HepG2 (cell line): ENCODE results near the gene ZKSCAN2. TPM values are rescaled to one million over a fixed set of nuclear protein-coding genes. Genes with fewer than 3 reads are reported as not detected.

ENCODE experiments used
- ATAC-seq: fragments of 200-7000 bp; cut with Tn5 transposase; 3 replicates; pipeline ENCODE4 v1.9.1; 2020; ENCODE audit warnings: mild to moderate bottlenecking, moderate library complexity
- BruUV-seq: library from RNA; stranded (reverse); fragments of 400-500 nt; replicated peaks from 2 replicates; lab custom pipeline; 2021; lab: Mats Ljungman, UMichigan
- CTCF ChIA-PET: fragments of 300-600 bp; formaldehyde crosslinking; extraction: SDS; loops from one replicate; lab custom pipeline; 2021; ENCODE audit warnings: low total read pairs, inconsistent platforms, low intra/inter-chr PET ratio; lab: Yijun Ruan, JAX
- POLR2A ChIA-PET: fragments of 350-600 bp; sonication (Branson Sonifier 250); formaldehyde crosslinking; loops from one replicate; lab custom pipeline; 2020; ENCODE audit warnings: antibody characterized with exemption, inconsistent platforms; lab: Yijun Ruan, JAX
- DNase-seq: peaks from one replicate; pipeline ENCODE4 v3.0.0-alpha.2; 2015; ENCODE audit warnings: low spot score
- FAIRE-seq: peaks from 3 replicates; lab custom pipeline; 2011; peaks lifted over from hg19 to GRCh38; lab: Jason Lieb, UNC
- H2AFZ ChIP-seq: one replicate; pipeline ENCODE4 v1.6.1; 2011; ENCODE audit warnings: low read length, inconsistent platforms
- H3K27ac ChIP-seq: fragments of 300-600 bp; 3 replicates; pipeline ENCODE4 v1.8.0; 2011; ENCODE audit warnings: mixed run types, mild to moderate bottlenecking, mixed read lengths, low read length, inconsistent platforms; ENCODE audit not compliant: insufficient read depth; ENCODE audit errors: extremely low read length
- H3K27me3 ChIP-seq, 2 experiments: fragments of 200-600 bp in 1 of 2; 2 replicates in 1 of 2; 3 replicates in 1 of 2; pipeline versions ENCODE4 v1.6.0 to v1.8.0; 2011; ENCODE audit warnings: low read length in 2 of 2, mild to moderate bottlenecking in 2 of 2, moderate library complexity in 2 of 2, inconsistent platforms in 1 of 2; ENCODE audit not compliant: insufficient read depth in 2 of 2, control insufficient read depth in 1 of 2
- H3K36me3 ChIP-seq, 2 experiments: fragments of 200-600 bp in 1 of 2; replicated peaks in 1 of 2; 2 replicates in 1 of 2; 3 replicates in 1 of 2; pipeline versions ENCODE4 v1.5.1 to v1.8.0; 2011; ENCODE audit warnings: low read length in 2 of 2, inconsistent platforms in 1 of 2; ENCODE audit not compliant: insufficient read depth in 2 of 2, control insufficient read depth in 1 of 2
- H3K4me1 ChIP-seq: 2 replicates; pipeline ENCODE4 v1.5.1; 2012; ENCODE audit warnings: low read length, inconsistent platforms; ENCODE audit not compliant: insufficient read depth
- H3K4me2 ChIP-seq: 2 replicates; pipeline ENCODE4 v1.6.0; 2011; ENCODE audit warnings: low read depth, low read length, inconsistent platforms
- H3K4me3 ChIP-seq, 3 experiments: fragments of 200-600 bp in 1 of 3; sonication (generic), shearing (Covaris generic) in 1 of 3; replicated peaks in 1 of 3; 2 replicates each; pipeline ENCODE4 v1.5.1; 2011 to 2016; ENCODE audit warnings: low read length in 3 of 3, inconsistent platforms in 2 of 3, low read depth in 2 of 3, mild to moderate bottlenecking in 2 of 3, control low read depth in 1 of 3, mixed read lengths in 1 of 3; ENCODE audit not compliant: insufficient read depth in 1 of 3
- H3K79me2 ChIP-seq: one replicate; pipeline ENCODE4 v1.6.1; 2011; ENCODE audit warnings: low read length, inconsistent platforms; ENCODE audit not compliant: insufficient read depth
- H3K9ac ChIP-seq: 2 replicates; pipeline ENCODE4 v1.6.0; 2011; ENCODE audit warnings: mild to moderate bottlenecking, low read depth, low read length, inconsistent platforms; ENCODE audit not compliant: insufficient read depth
- H3K9me3 ChIP-seq: 2 replicates; pipeline ENCODE4 v1.5.1; 2012; ENCODE audit warnings: mild to moderate bottlenecking, low read length
- H4K20me1 ChIP-seq: 2 replicates; pipeline ENCODE4 v1.6.0; 2011; ENCODE audit warnings: inconsistent platforms, mild to moderate bottlenecking, low read length, moderate library complexity; ENCODE audit not compliant: insufficient read depth
- HOXA7 ChIP-seq: sonication (generic); formaldehyde crosslinking; IDR thresholded peaks from 2 replicates; pipeline ENCODE4 v1.8.1; 2022; ENCODE audit warnings: mild to moderate bottlenecking, missing genetic modification reagents, moderate library complexity
- KMT2B ChIP-seq: IDR thresholded peaks from 2 replicates; pipeline ENCODE4 v1.6.1; 2016; ENCODE audit warnings: missing genetic modification reagents, missing compliant biosample characterization
- ONECUT2 ChIP-seq: sonication (generic); formaldehyde crosslinking; IDR thresholded peaks from 2 replicates; pipeline ENCODE4 v1.4.0; 2020; ENCODE audit warnings: missing genetic modification reagents
- SALL1 ChIP-seq: sonication (generic); formaldehyde crosslinking; IDR thresholded peaks from 2 replicates; pipeline ENCODE4 v1.8.0; 2022; ENCODE audit warnings: mild to moderate bottlenecking, missing genetic modification reagents
- ZNF136 ChIP-seq: sonication (generic); formaldehyde crosslinking; IDR thresholded peaks from 2 replicates; pipeline ENCODE4 v1.8.1; 2022; ENCODE audit warnings: low read depth, mild to moderate bottlenecking, moderate library complexity, missing genetic modification reagents
- ZNF432 ChIP-seq: sonication (generic); formaldehyde crosslinking; IDR thresholded peaks from 2 replicates; pipeline ENCODE4 v1.5.0; 2020; ENCODE audit warnings: missing genetic modification reagents, mild to moderate bottlenecking, borderline replicate concordance
- ZNF503 ChIP-seq: sonication (generic); formaldehyde crosslinking; IDR thresholded peaks from 2 replicates; pipeline ENCODE4 v1.4.0; 2020; ENCODE audit warnings: missing genetic modification reagents
- ZNF644 ChIP-seq: IDR thresholded peaks from 2 replicates; pipeline ENCODE4 v1.6.1; 2016; ENCODE audit warnings: low read depth
- ZSCAN12 ChIP-seq: sonication (generic); formaldehyde crosslinking; IDR thresholded peaks from 2 replicates; pipeline ENCODE4 v1.9.0; 2021; ENCODE audit warnings: mild to moderate bottlenecking, missing genetic modification reagents
- ZUFSP ChIP-seq: sonication (generic); formaldehyde crosslinking; IDR thresholded peaks from 2 replicates; pipeline ENCODE4 v1.9.0; 2021; ENCODE audit warnings: missing genetic modification reagents, mild to moderate bottlenecking, borderline replicate concordance
- WGBS: methylation state at CpG from one replicate; pipeline ENCODE4 v1.1.6; 2017; ENCODE audit warnings: low lambda C conversion rate; 5-methylcytosine and 5-hydroxymethylcytosine counted together
- in situ Hi-C: cut with HindIII; loops from 2 replicates; pipeline ENCODE4 v1.10.0; 2017; ENCODE audit warnings: low pct_unique_long_range_greater_than_20kb; ENCODE audit not compliant: extremely low pct_ligation_motif_present
- intact Hi-C: fragments of 100-400 bp; cut with micrococcal nuclease; formaldehyde crosslinking; loops from one replicate; pipeline ENCODE4 v1.10.0; 2022; ENCODE audit not compliant: unreplicated experiment
- polyA plus RNA-seq, 8 experiments: library from polyadenylated mRNA; depleted of rRNA in 3 of 8; stranded (reverse) in 7 of 8; unstranded in 1 of 8; fragments of >200 nt; fragmentation: Illumina TruSeq in 4 of 8; extraction: Trizol in 4 of 8; gene quantifications; 2 replicates each; pipeline versions ENCODE4 v1.2.1 to v1.2.3, GENCODE V29; 2011 to 2016; ENCODE audit warnings: low read depth in 4 of 8, missing spikeins in 1 of 8, mixed read lengths in 1 of 8; ENCODE audit not compliant: insufficient read depth in 1 of 8
- total RNA-seq, 5 experiments: library from RNA; depleted of rRNA; stranded (reverse); fragments of >200 nt; fragmentation: Illumina TruSeq; extraction: Trizol; gene quantifications; 2 replicates each; pipeline ENCODE4 v1.2.3, GENCODE V29; 2016; ENCODE audit warnings: low read depth in 1 of 5

Gene ZKSCAN2
- total and polyA plus RNA-seq, 2 of the 13 experiments (the other 11 are each of a cell fraction or from before 2014, with no cell fraction given), result 4.2 to 11.1 TPM

- TF ChIP-seq ZNF503, result no peak
- TF ChIP-seq ZUFSP (CRISPR knock-in tag), result no peak
- TF ChIP-seq ZNF644, result no peak
- no peak for TF ChIP-seq ONECUT2
- TF ChIP-seq ZNF432, result no peak
- no peak for TF ChIP-seq KMT2B
- no peak for TF ChIP-seq ZNF136 (CRISPR knock-in tag)
- no peak for TF ChIP-seq HOXA7 (CRISPR knock-in tag)
These were observed 59.6 kb downstream of the ZKSCAN2 start (continued) for GRCh38 chr16:25198021-25198420.

GRCh38 chr16:25194273-25194878, 63.3 kb downstream of the ZKSCAN2 start:
- FAIRE-seq, result no peak
- WGBS, result 83% methylated on average over 7 of the region's 7 CpGs
- no peaks in the 10 kb centered on the region for H3K79me2 ChIP-seq
- BruUV-seq, result no TSS peak
- no peaks in the 10 kb centered on the region for H4K20me1 ChIP-seq
- in situ Hi-C loops, result no loop called here
- ChIA-PET CTCF (no interaction called here), POLR2A (interaction anchor here (1.0 kb wide), 1 partner anchor 18 kb away, joined by 3 read pairs; no protein-coding TSS in a partner anchor)
- TF ChIP-seq SALL1 (CRISPR knock-in tag) (no peak), ZSCAN12 (CRISPR knock-in tag) (no peak)
- peaks cover 6% of the 10 kb centered on the region for H3K4me1 ChIP-seq
- DNase-seq, result no peak
- H2AFZ ChIP-seq, result no peak overlapping the region
- no peak overlapping the region for H3K4me3 ChIP-seq
- H3K27me3 ChIP-seq, result no peaks in the 10 kb centered on the region
- H3K4me2 ChIP-seq, result no peak overlapping the region
- ATAC-seq, result no peak
- no peaks in the 10 kb centered on the region for H3K36me3 ChIP-seq
- H3K9ac ChIP-seq, result no peak overlapping the region
- H3K27ac ChIP-seq, result no peak overlapping the region
- no peaks in the 10 kb centered on the region for H3K9me3 ChIP-seq
- intact Hi-C loops, result no loop called here
